Panc1 (cell line): Measurements from ENCODE around the gene THADA. TPM values are rescaled to one million over a fixed set of nuclear protein-coding genes. Genes with fewer than 3 reads are reported as not detected.
"Not testable (repeated sequence)": the region's sequence is repeated elsewhere in the genome, so short reads cannot be mapped to it uniquely, and the experiment has no call there.

Experiments used
- ATAC-seq: fragments of 200-7000 bp; cut with Tn5 transposase; 2 replicates; pipeline ENCODE4 v1.9.1; 2020; ENCODE audit warnings: mild to moderate bottlenecking, moderate library complexity
- BruUV-seq: library from RNA; stranded (reverse); fragments of 400-500 nt; replicated peaks from 2 replicates; lab custom pipeline; 2021; lab: Mats Ljungman, UMichigan
- CTCF ChIA-PET: fragments of 300-600 bp; sonication (Branson Sonifier 250); formaldehyde crosslinking; loops from one replicate; lab custom pipeline; 2022; ENCODE audit warnings: antibody characterized with exemption; lab: Charles Lee
- POLR2A ChIA-PET: fragments of 300-600 bp; sonication (Branson Sonifier 250); formaldehyde crosslinking; loops from one replicate; lab custom pipeline; 2022; ENCODE audit warnings: antibody characterized with exemption; lab: Charles Lee
- DNase-seq: peaks from one replicate; pipeline ENCODE4 v3.0.0-alpha.2; 2010; ENCODE audit warnings: low read depth, low spot score
- H3K27ac ChIP-seq: 2 replicates; pipeline ENCODE4 v1.5.1; 2011; ENCODE audit warnings: mild to moderate bottlenecking, low read length, inconsistent platforms
- H3K27me3 ChIP-seq: fragments of 200-500 bp; sonication (Bioruptor generic); 2 replicates; pipeline ENCODE4 v1.6.0; 2014; ENCODE audit warnings: low read length, inconsistent platforms; ENCODE audit not compliant: control insufficient read depth, insufficient read depth
- H3K36me3 ChIP-seq: fragments of 200-500 bp; sonication (Bioruptor generic); 2 replicates; pipeline ENCODE4 v1.5.1; 2014; ENCODE audit warnings: inconsistent platforms, mild to moderate bottlenecking, low read length, moderate library complexity; ENCODE audit not compliant: control insufficient read depth, insufficient read depth
- H3K4me1 ChIP-seq: 2 replicates; pipeline ENCODE4 v1.5.1; 2011; ENCODE audit warnings: inconsistent platforms, mild to moderate bottlenecking, low read length, moderate library complexity; ENCODE audit not compliant: control insufficient read depth, insufficient read depth
- H3K4me3 ChIP-seq, 2 experiments: 2 replicates each; pipeline ENCODE4 v1.5.1; 2011 to 2012; ENCODE audit warnings: low read depth in 2 of 2, low read length in 2 of 2, mild to moderate bottlenecking in 2 of 2, inconsistent platforms in 1 of 2, moderate library complexity in 1 of 2
- H3K9me3 ChIP-seq: fragments of 200-500 bp; sonication (Bioruptor generic); 2 replicates; pipeline ENCODE4 v1.5.1; 2014; ENCODE audit warnings: low read depth, mild to moderate bottlenecking, inconsistent platforms, low read length, moderate library complexity; ENCODE audit not compliant: control insufficient read depth, insufficient read depth
- POLR2AphosphoS5 ChIP-seq: IDR thresholded peaks from 2 replicates; pipeline ENCODE4 v1.6.1; 2012; ENCODE audit warnings: mild to moderate bottlenecking, low read depth, low read length, moderate library complexity
- REST ChIP-seq, 2 experiments: IDR thresholded peaks; 2 replicates each; pipeline ENCODE4 v1.6.1; 2011 to 2012; ENCODE audit warnings: low read depth in 2 of 2, control low read depth in 1 of 2, low read length in 1 of 2, mild to moderate bottlenecking in 1 of 2, moderate library complexity in 1 of 2; ENCODE audit not compliant: insufficient read depth in 1 of 2
- SIN3A ChIP-seq: IDR thresholded peaks from 2 replicates; pipeline ENCODE4 v1.6.1; 2012; ENCODE audit warnings: low read depth, mild to moderate bottlenecking, low read length, moderate library complexity, borderline replicate concordance; ENCODE audit not compliant: insufficient read depth
- TCF7L2 ChIP-seq: IDR thresholded peaks from 2 replicates; pipeline ENCODE4 v1.6.1; 2011; ENCODE audit warnings: mild to moderate bottlenecking, low read depth, low read length, inconsistent platforms
- in situ Hi-C: cut with HindIII; loops from 2 replicates; pipeline ENCODE4 v1.10.0; 2016; ENCODE audit warnings: low sequenced_read_pairs, low pct_unique_long_range_greater_than_20kb
- intact Hi-C: fragments of 100-400 bp; cut with micrococcal nuclease; formaldehyde crosslinking; loops from one replicate; pipeline ENCODE4 v1.10.0; 2022; ENCODE audit not compliant: unreplicated experiment
- total RNA-seq: library from RNA; stranded (reverse); gene quantifications from one replicate; pipeline ENCODE4 v1.2.1, GENCODE V29; 2021; ENCODE audit not compliant: unreplicated experiment
- TF ChIP-seq, protein P1 (sequence below): fragments of 450-650 bp; IDR thresholded peaks from 2 replicates; pipeline ENCODE4 v1.5.1; 2017; ENCODE audit warnings: mild to moderate bottlenecking

The THADA gene
- total RNA-seq, 1 experiment from 2014 or later: 37.2 TPM

- in situ Hi-C loops (no loop called here), intact Hi-C loops (no loop called here)
- Histone ChIP-seq H3K27me3 (no peaks in the 10 kb centered on the region), H3K4me1 (peaks cover 15% of the 10 kb centered on the region; the same call in 1 of the 2 replicates), H3K9me3 (no peaks in the 10 kb centered on the region), H3K36me3 (no peaks in the 10 kb centered on the region), H3K27ac (no peak overlapping the region), H3K4me3 (no peak overlapping the region)
- no TSS peak for BruUV-seq
- ChIA-PET CTCF (no interaction called here), POLR2A (no interaction called here)
- DNase-seq: no peak
- no peak for ATAC-seq
- TF ChIP-seq, protein P1, sequence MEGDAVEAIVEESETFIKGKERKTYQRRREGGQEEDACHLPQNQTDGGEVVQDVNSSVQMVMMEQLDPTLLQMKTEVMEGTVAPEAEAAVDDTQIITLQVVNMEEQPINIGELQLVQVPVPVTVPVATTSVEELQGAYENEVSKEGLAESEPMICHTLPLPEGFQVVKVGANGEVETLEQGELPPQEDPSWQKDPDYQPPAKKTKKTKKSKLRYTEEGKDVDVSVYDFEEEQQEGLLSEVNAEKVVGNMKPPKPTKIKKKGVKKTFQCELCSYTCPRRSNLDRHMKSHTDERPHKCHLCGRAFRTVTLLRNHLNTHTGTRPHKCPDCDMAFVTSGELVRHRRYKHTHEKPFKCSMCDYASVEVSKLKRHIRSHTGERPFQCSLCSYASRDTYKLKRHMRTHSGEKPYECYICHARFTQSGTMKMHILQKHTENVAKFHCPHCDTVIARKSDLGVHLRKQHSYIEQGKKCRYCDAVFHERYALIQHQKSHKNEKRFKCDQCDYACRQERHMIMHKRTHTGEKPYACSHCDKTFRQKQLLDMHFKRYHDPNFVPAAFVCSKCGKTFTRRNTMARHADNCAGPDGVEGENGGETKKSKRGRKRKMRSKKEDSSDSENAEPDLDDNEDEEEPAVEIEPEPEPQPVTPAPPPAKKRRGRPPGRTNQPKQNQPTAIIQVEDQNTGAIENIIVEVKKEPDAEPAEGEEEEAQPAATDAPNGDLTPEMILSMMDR: no peak
- TF ChIP-seq TCF7L2 (no peak), REST (IDR thresholded peaks at IDR 0.05; ENCODE audit: insufficient read depth in 1 of 2, low read depth in 2 of 2, low read length in 1 of 2) (no peak), SIN3A (no peak), POLR2AphosphoS5 (no peak)
These were observed 207.5 kb downstream of the THADA start for GRCh38 chr2:43388371-43388770.

DNA sequence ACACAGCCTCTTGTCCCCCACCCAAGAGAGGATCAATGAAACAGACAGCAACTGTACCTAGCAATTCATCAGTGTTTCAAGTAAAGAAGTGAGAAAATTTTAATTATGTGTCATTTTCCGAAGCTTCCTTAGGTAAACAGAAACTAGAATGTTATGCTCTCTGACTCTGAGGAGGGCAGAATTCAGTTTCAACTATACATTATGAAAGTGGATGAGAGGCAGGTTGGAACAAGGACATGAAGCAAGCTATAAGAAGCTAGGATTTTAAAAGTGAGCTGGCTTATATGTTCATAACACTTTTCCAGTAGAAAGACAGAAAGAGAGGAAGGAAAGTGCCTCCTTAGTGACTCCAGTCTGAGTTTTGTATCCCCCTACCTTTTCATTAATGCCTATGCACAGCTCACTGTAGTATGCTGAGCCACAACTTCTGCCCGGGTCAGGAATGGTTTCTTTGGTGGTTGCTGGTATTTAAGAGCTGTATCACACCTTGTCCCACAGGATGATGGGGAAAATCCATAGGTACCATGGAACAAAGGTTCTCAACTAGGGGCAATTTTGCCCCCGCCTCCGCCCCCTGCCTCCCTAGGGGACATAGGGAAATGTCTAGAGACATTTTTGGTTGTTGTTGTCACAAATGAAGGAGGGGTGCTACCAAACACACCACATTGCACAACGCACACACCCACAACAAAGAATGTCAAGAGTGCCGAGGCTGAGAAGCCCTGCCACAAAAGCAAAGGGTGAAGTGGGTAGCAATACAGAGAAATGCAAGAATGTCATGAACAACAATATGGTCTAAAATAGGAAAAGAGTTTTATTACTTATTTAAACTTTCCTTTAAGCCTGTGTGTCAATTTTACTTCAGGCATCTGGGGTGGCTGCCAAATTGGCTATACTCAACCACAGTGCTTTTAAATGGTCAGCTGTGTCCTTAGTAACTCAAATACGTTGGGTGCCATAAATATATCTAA, 208.5 kb downstream of the THADA start:
- H3K4me3 ChIP-seq: no peak overlapping the region
- H3K27me3 ChIP-seq: no peaks in the 10 kb centered on the region
- no peaks in the 10 kb centered on the region for H3K9me3 ChIP-seq
- TF ChIP-seq POLR2AphosphoS5: no peak
- no peak for TF ChIP-seq SIN3A
- TF ChIP-seq TCF7L2: no peak
- TF ChIP-seq, protein P1: no peak
- no peak for TF ChIP-seq REST (IDR thresholded peaks at IDR 0.05; ENCODE audit: insufficient read depth in 1 of 2, low read depth in 2 of 2, low read length in 1 of 2)
- ATAC-seq (no peak), DNase-seq (no peak)
- no peak overlapping the region for H3K27ac ChIP-seq
- peaks cover 15% of the 10 kb centered on the region; the same call in 1 of the 2 replicates for H3K4me1 ChIP-seq
- ChIA-PET POLR2A (no interaction called here), CTCF (interaction anchor here (0.5 kb wide), 1 partner anchor 114 kb away, joined by 4 read pairs; no protein-coding TSS in a partner anchor)
- H3K36me3 ChIP-seq: no peaks in the 10 kb centered on the region
- in situ Hi-C loops: no loop called here
- no TSS peak for BruUV-seq
- intact Hi-C loops: no loop called here

DNA sequence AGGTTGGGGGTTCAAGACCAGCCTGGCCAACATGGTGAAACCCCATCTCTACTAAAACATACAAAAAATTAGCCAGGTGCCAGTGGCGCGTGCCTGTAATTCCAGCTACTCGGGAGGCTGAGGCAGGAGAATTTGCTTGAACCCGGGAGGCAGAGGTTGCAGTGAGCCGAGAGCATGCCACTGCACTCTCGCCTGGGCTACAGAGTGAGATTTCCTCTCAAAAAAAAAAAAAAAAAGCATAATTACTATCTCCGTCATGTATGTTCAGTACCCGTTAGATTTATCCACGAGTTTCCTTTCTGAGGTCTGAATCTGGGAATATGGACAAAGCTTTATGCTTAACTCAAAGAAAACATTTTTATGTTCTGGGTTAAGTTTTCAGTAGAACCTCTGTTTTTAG, 209.2 kb downstream of the THADA start:
- CTCF ChIA-PET, POLR2A ChIA-PET, in situ Hi-C loops, H3K27ac ChIP-seq, BruUV-seq, DNase-seq, H3K9me3 ChIP-seq, H3K4me3 ChIP-seq, H3K36me3 ChIP-seq, ATAC-seq, intact Hi-C loops, H3K27me3 ChIP-seq: not testable (repeated sequence)
- H3K4me1 ChIP-seq: peaks cover 12% of the 10 kb centered on the region; the same call in 1 of the 2 replicates
